Epidermal melanocyte (primary cell): Measurements from ENCODE around the gene ZNF320.
A peak's percentile ranks its signal among the peaks of the same experiment; 100 is the strongest.
"Not testable (repeated sequence)": the region's sequence is repeated elsewhere in the genome, so short reads cannot be mapped to it uniquely, and the experiment has no call there.

Experiments used
- DNase-seq: peaks from one replicate; pipeline ENCODE4 v3.0.0; 2011; ENCODE audit warnings: low spot score; ENCODE audit not compliant: insufficient read length

ZNF320 gene

DNA sequence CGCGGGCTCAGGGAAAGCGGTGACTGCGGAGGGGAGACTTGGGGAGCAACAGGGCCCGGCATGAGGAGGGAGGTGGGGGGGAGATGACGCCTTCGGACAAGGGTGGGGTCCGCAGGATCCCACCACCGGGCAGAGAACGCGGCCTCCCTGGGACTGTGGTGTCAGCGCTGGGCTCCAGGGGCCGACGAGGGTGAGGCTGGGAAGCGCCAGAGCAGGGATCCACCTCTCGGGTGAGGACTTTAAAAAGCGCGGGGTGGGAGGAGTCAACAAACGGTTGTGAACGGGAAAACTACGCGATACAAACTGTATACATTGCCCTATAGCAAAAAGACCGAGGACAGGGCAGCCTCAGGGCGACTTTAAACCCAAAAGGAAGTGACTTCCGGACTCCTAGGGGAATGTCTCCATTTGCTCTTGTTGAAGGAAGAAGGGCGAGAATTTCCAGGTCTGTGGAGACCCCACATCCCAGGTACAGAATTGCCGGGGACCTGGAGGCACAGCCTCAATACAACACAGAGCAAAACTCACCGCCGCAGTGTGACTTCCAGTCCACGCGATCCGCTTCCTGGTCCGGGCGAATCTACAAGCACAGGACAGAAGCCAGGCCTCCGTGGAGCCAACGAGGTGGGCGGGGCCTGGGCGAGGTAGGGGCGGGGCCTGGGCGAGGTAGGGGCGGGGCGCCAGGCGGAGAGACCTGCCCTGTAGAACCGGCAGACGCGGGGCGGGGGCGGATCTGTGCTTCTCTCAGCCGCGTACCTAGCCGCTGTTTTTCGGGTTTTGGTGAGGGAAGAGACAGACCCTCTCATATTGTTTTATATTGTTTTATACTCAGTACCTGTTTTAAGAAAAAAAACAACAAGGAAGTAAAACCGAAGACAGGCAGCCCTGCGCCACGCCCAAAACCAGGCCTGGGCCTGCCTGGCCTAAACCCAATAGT, 25.7 kb upstream of the ZNF320 start, which contains the start of gene ZNF888:
Gene ZNF888 (minus strand): TSS at position 588 of the 937 bp plus-strand sequence. CDS start 5,555 bp downstream, outside the sequence.
- peak; percentile 61 for DNase-seq

DNA sequence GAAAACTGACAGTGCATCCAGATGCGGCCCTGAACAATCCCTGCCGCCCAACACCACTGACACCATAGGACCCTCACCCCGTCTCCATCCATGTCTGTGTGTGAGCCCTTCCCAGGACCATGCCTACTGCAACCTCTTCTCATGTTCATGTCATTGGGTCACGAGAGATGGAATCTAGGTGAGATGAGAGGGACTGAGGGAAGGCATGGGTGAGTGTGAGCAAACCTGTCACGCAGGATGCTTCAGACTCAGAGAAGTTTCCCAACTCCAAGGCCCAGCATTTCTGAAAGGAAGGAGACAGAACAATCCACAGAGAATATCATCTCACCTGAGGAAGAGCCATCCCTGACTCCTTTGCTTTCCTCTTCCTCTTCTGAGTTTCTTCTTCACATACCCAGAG, 20.1 kb upstream of the ZNF320 start:
- no peak for DNase-seq

DNA sequence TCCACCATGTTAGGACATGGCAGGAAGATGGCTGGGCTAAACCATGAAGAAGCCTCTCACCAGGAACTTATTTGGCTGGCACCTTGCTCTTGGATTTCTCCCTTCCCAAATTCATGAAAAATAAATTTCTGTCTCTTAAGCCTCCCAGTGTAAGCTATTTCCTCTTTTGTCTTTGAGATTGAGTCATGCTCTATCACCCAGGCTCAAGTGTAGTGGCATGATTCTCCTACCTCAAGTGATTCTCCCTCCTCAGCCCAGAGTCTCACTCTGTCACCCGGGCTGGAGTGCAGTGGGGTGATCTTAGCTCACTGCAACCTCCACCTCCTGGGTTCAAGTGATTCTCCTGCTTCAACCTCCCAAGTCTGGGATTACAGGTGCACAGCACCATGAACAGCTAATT, 13.2 kb upstream of the ZNF320 start:
- no peak for DNase-seq

DNA sequence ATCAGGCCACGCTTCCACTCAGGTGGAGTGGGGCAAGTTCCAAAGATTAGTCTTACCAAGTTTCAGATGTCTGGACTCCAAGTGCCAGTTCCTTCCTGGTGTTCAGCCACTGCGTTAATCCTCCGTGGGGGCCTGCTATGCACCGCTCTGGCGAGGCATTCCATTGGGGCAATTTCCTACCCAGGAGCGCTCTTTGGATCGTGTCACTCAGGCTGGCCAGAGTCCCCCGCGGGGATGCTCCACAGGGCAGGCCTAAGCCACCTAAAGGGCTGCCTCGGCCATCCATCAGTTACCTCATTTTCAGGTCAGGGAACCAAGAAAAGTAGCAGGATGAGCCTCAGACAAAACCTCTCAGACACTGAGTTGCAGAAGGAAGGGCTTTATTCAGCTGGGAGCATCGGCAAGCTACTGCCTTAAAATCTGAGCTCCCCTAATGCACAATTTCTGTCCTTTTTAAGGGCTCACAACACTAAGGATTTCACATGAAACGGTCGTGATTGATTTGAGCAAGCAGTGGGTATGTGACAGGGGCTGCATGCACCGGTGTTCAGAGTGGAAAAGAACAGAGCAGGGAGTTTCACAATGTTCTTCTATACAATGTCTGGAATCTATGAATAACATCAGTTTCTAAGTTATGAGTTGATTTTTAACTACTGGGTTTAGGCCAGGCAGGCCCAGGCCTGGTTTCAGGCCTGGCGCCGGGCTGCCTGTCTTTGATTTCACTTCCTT, 6.8 kb upstream of the ZNF320 start:
- not testable (repeated sequence) for DNase-seq

DNA sequence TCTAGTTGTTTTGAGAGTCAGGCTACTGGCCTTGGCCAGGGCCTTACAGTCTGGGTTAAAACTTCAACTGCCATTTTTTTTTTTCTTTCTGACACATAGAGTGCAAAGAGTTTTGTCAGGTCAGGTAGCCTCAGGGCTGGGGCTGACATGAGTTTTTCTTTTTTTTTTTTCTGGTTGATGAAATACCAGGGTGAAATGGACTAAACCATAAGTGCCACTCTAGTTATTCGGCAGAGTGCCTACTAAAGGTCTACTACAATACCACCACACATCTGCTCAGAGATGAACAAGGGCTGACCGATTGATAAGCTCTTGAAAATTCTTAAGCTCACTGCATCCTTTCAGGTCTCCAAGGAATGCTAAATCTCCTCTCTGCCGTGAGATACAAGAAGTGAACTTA, 4.4 kb upstream of the ZNF320 start:
- no peak for DNase-seq

DNA sequence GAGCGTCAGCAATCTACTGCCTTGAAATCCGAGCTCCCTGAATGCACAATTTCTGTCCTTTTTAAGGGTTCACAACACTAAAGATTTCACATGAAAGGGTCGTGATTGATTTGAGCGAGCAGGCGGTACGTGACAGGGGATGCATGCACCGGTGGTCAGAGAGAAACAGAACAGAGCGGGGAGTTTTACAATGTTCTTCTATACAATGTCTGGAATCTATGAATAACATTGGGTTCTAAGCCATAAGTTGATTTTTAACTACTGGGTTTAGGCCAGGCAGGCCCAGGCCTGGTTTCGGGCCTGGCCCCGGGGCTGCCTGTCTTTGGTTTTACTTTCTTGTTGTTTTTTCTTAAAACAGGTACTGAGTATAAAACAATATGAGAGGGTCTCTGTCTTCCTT, 1.2 kb upstream of the ZNF320 start:
- not testable (repeated sequence) for DNase-seq

DNA sequence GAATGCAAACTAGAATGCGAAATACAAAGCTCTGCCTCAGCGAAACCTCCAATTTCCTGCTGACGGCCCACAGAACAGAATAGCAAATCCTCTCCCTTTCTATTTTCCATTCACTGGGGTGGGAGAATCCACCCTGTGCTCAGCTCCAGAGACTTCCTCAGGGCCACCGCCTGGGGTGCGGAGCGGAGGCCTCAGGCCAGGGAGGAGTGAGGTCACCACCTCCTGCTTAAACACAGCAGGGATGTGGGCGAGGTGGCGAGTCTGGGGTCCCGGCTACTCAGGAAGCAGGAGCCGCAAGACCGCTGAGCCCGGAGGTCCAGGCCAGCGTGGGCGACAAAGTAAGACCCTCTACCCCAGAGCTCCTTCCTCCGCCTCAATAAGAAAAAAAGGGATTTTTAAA, 666 bp upstream of the ZNF320 start:
- no peak for DNase-seq

DNA sequence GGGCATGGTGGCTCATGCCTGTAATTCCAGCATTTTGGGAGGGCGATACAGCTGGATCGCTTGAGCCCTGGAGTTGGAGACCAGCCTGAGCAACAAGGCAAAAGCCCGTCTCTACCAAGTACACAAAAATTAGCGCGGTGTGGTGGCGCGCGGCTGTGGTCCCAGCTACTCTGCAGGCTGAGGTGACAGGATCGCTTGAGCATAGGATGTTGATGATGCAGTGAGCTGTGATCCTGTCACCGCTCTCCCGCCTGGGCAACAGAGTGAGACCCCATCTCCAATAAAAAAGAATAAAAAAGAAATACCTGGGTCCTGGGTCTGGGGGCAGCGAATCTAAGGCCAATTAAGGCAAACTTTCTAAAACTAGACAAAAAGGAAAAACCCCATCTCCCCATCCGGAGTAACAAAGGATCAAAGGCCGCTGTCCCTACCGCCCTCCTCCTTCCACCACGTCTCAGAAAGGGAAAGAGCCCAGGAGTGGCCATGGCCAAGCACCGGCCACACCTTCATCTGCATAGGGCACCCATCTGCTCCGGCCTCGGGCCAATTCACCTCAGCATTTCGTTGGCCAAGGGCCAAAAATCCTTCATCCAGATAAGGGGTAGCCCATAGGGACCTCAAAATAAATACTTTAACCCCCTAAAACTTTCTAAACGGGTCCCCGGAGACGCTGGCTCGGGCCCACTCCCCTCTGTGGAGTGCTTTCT, 851 bp downstream of the ZNF320 start:
- no peak for DNase-seq

DNA sequence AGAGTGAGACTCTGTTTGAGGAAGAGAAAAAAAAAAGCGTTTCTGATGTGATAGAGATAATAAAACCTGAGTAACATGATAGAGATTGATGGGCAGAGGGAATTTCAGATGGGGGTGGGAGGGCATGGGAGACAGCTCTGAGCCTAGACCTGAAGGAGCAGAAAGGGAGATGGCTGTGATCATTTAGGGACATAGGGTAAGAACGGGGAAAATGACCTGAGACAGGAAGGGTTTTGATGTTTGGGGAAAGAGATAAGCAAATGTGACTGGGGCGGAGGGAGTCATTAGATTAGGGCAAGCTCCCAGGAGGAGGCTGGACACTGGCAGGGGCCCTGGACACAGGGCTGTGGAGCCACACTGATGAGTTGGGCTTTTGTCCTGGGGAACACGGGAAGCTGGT, 6.1 kb downstream of the ZNF320 start:
- DNase-seq = no peak

DNA sequence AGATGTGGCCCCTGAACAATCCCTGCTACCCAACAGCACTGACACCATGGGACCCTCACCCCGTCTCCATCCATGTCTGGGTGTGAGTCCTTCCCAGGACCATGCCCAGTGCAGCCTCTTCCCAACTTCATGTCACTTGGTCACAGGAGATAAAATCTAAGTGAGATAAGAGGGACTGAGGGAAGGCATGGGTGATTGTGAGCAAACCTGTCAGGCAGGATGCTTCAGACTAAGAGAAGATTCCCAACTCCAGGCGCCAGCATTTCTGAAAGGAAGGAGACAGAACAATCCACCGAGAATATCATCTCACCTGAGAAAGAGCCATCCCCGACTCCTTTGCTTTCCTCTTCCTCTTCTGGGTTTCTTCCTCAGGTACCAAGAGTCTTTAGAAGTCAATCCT, 7.5 kb downstream of the ZNF320 start:
- no peak for DNase-seq

DNA sequence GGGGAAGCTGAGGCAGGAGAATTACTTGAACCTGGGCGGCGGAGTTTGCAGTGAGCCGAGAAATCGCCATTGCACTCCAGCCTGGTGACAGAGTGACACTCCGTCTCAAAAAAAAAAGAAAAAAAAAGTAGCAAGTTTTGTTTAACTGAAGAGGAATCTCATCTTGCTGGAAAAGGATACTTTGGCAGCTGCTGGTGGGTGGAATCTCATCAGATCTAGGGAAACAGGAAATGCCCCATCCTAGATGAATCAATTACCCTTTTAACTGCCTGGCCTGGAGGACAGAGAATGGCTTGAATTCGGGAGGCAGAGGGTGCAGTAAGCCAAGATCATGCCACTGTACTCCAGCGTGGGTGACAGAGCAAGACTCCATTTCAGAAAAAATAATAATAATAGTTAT, 8.4 kb downstream of the ZNF320 start:
- DNase-seq = no peak

DNA sequence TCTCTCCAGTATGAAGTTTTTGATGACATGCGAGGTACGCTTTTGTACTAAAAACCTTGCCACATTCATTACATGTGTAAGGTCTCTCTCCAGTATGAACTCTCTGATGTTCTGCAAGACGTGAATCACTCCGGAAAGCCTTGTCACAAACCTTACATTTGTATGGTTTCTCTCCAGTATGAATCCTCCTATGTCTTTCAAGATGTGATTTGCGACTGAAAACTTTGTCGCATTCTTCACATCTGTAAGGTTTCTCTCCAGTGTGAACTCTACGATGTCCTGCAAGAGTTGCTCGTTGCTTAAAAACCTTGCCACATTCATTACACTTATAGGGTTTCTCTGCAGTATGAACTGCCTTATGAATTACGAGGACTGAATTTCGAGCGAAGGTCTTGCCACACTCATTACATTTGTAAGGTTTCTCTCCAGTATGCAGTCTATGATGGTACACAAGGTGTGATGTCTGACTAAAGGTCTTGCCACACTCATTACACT, 16.5 kb downstream of the ZNF320 start:
- DNase-seq = no peak

DNA sequence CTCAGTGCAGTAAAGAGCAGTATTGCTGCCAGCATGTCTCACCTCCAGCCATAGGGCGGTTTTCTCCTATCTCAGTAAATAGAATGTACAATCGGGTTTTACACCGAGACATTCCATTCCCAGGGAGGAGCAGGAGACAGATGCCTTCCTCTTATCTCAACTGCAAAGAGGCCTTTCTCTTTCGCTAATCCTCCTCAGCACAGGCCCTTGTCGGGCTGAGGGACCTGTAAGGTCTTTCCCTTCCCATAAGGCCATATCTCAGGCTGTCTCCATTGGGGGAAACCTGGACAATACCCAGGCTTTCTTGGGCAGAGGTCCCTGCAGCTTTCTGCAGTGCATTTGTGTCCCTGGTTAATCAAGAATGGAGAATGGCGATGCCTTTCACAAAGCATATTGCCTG, 24.4 kb downstream of the ZNF320 start:
- DNase-seq = not testable (repeated sequence)

DNA sequence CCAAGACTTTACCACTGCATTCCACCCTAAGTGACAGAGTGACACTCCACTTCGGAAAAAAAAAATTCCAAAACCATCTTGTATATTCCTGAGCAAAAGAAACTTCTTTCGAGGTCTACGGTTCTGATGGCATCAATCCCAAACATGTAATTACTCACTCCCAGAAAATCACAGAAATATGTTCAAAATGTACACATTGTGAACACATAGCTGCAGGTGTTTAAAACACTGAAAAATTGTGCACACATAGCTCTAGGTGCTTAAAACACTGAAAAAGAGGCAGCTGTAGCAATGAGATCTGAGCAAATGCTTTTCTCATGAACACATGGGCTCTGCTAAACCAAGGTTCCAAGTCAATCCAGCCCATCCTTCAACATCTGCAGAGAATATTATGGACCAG, 26.0 kb downstream of the ZNF320 start:
- no peak for DNase-seq

DNA sequence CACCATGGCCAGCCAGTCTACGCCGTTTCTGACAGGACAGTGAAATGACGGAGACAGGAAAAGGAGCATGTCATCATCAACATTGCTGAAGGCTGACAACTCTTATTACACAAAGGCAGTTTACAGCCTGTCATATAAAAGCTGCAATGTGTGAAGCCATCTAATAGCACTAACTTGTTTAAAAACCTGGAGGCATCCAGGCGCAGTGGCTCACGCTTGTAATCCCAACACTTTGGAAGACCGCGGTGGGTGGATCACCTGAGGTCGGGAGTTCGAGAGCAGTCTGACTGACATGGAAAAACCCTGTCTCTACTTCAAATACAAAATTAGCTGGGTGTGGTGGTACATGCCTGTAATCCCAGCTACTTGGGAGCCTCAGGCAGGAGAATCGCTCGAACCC, 29.4 kb downstream of the ZNF320 start:
- not testable (repeated sequence) for DNase-seq

DNA sequence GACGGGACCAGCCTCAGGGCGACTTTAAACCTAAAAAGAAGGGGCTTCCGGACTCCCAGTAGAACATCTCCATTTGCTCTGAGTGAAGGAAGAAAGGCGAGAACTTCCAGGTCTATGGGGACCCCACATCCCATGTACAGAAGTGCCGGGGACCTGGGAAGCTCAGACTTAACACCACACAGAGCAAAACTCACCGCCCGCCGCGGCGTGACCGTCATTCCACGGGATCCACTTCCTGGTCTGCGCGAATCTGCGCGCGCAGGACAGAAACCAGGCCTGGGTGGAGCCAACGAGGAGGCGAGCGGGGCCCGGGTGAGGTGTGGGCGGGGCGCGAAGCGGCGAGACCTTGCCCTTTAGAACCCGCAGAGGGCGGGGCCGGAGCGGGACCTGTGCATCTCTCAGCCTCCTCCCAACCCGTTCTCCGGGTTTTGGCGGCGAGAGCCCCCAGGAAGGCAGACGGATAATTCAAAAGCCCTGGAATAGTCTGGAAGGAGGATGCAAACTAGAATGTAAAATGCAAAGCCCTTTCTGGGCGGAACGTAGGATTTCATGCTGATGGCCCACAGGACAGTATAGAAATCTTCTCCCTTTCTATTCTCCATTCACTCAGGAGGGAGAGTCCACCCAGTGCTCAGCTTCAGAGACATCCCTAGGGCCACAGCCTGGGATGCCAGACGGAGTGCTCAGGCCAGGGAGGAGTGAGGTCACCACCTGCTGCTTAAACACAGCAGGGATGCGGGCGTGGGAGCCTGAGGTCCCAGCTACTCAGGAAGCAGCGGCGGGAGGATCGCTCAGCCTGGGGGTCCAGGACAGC, 39.9 kb downstream of the ZNF320 start, which contains the start of gene ZNF468:
Gene ZNF468 (minus strand): TSS at position 242 of the 814 bp plus-strand sequence. CDS start 3,347 bp downstream, outside the sequence.
- peak; percentile 18 for DNase-seq

DNA sequence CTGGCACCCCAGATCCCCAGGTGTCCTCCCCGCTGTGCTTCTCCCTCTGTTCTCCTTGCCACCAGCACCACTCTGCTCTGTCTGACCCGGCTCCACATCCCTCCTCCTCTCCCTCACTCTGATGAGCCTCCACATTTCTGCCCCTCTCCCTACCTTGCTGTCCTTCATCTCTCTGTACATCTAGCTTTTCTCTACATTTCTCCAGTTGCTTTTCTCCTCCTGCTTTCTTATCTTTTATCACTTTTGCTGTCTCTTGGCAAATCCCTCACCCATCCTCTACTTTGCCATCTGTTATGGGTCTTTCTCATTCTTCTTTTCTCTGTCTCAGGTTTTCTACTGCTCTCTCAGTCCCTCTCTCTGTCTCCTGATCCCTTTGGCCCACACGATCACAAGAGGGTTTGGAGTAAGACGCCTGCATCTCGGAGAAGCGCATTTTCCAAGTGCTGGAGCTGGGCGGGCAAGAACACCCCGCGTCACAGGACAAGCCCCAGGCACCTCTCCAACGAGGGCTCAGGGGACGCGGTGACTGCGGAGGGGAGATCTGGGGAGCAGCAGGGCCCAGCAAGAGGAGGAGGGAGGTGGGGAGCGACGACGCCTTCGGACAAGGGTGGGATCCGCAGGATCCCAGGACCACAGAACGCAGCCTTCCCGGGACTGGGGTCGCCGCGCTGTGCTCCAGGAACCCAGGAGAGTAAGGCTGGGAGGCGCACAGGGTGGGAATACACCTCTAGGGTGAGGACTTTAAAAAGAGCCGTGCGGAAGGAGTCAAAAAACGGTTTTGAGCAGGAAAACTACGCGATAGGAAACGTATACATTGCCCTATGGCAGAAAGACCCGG, 40.7 kb downstream of the ZNF320 start:
- DNase-seq = not testable (repeated sequence)
